Measurements from ENCODE around the gene BCAS3.

Gene BCAS3

DNA sequence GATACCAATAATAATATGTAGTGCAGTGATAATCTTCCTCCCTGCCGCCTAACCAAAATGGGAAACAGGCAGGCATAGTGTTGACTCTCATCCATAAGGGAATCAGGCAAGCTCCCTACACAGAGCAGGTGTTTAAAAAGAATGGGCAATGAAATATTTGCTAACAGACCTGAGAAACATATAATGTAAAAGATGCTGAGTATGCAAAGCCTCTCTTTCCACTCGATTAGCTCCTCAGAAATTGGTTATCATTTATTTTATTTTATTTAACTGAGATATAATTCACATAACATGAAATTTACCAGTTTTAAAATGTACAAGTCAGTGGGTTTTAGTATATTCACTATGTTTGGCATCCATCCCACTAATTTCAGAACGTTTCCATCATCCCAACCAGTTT lies 404.3 kb downstream of the BCAS3 start:
- DNase-seq = no peak

DNA sequence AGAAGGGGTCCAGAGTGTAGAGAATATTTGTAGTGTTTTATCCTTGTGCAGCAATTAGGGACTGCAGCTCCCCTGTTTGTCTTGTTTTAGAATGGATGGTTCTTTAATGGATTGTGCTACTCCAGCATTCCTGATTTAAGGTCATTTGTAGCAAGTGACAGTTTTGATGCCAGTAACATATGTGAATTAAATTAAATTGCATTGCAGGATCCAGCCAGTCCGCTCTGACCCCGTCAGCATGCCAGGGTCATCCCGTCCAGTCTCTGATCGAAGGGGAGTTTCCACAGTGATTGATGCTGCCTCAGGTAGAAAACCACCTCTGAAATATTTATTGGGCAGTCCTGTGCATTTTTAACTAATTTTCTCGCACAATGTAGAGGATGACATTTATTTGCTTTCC lies 406.6 kb downstream of the BCAS3 start:
- DNase-seq = no peak

DNA sequence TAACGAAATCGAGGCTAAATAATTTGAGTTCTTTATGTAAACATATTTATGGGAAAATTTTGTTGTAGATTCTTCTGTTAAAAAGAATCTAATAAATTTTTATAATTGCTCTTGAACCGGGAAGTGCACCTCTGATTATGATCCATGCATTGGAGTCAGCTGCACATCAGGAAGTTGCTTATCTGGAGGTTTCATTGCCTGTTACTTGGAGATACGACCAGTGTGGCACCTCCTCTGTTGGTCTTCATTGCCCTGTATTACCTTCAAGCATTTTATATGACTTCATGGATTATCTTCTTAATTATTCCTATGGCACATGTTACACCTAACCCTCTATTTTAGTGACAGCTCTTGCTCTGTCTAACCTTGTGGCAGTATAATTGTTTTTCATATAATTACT lies 409.4 kb downstream of the BCAS3 start:
- no peak for DNase-seq

DNA sequence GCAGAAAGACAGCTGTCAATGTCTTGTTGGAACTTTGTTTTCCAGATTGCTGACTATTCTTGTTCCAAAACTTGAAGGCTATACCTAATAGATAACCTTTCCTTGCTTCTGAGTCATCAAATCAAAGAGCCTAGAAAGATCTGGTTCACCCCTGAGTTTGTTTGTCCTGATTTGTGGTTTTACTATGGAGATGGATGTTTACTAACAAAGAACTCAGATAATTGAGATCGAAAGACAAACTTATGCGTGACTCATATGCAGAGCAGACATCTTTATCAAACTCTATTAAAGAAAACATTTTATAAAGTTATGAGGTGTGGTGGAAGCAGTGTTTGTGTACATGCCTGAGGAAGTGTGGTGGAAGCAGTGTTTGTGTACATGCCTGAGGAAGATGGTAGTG lies 410.9 kb downstream of the BCAS3 start:
- DNase-seq = no peak

DNA sequence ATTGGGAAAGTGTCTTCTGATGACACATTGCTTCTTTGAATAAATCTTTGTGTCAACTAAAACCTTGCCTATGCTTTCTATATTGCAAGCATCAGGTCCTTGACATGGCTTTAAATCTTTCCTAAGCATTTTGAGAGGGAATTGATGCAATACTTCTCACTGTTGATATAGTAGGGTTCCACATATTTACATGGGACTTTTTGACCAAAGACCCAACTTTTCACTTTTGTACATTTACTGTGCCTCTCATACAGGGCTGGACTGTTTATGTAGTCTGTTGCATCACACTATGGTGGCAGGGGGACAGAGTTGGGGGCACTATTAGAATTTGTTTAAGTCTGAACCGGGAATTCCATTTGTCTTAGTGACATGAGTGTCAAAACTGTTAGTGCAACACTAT lies 413.4 kb downstream of the BCAS3 start:
- DNase-seq = no peak

DNA sequence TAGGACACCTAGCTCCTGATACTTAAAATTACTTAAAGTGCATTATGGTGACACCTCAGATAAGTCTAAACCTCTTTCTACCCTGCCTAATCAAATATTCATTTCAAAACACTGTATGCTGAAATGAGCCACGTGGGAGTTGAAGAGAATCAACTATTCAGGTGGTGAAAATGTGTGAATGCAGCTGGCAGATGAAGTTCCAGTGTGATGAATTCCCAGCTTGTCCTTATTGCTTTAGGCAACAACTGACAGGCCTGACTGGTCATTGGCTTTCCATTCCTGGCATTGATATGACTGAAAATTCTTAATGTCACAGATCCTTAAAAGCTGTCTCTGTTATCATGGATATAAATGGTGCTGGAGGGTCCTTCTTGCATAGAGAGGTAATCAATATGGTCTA lies 420.1 kb downstream of the BCAS3 start:
- DNase-seq = no peak

DNA sequence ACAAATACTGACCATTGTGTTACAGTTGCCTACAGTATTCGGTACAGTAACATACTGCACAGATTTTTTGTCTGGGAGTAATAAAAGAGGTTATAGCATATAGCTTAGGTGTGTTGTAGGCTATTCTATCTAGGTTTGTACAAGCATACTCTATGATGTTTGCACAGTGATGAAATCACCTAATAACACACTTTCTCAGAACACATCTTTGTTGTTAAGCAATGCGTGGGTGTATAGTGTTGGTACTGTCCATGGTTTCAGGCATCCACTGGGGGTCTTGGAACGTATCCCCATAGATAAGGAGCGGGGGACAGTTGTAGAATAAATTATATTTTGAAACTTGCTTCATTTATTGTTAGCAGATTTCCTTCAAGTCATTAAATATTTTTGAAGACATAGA lies 428.7 kb downstream of the BCAS3 start:
- DNase-seq = no peak

DNA sequence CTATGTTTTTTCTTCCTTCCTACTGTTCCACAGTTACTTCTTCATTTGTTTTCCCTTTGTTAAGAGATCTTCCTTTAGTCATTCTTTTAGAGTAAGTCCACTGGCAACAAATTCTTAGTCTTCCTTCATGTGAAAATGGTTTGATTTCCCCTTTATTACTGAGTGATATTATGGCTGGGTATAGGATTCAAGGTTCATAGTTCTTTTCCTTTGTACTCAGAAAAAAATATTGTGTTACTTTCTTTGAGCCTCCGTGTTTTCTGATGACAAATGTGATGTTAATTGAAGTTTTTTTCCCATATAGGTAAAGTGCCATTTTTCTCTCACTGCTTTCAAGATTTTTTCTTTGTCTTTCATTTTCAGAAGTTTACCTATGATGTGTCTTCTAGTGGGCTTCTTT lies 438.9 kb downstream of the BCAS3 start:
- DNase-seq = no peak

DNA sequence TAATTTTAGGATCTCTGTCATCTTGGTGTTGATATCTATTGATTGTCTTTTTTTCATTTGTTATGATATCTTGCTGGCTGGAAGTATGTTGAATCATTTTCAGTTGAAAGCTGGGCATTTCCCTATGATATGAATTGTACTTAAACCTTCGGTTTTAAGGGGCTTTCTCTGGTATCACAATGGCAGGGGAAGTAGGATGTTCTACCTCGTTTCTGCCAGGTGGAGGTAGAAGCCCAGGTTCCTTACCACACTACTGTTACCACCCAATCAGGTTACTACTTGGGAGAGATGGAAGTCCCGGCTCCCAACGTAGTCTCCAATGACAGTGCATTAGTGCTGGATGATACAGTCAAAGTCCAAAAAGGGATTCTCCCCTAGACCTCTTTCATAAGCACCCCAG lies 440.3 kb downstream of the BCAS3 start:
- no peak for DNase-seq

DNA sequence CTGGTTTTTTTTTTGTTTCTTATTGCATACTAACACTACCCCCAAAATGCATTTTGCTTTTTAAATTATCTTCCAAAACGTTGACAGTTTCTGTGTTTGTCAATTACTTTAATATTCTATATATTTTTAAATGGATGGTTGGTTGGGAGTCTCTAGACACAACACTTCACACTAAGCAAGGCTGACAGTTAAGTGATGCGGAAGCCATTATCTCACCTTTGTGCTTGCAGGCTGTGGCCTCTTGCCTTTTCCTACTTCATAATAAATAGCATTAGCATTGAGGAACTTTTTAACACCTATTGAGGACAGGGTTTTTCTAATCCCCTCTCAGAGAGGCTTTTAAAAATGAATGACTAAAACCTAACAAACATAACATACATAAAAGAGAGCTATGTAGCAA lies 441.2 kb downstream of the BCAS3 start:
- DNase-seq = no peak

DNA sequence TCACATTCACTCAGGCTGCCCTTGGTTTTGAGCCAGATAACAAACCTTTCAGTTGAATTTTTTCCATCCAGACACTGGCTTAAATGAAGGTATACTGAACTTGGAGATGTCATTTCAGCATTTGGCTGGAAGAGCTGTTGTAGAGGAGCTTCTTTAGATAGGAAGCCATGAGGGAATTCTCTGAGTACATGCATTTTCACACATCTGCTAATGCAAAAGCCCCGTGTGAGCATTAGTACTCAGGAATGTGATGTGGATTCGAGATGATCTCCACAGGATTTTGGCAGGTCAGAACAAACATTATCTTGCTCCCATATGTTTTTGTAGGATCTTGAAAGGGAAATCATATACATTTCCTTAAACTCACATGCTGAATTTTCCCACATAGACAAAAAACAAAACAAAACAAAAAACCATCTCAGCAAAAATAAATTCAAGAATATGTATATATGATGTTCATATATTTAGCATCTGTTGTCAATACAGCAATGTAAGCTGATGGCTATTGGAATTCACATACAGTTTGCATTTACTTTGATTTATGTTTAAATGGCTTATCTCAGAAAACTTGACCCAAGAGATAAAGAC lies 444.8 kb downstream of the BCAS3 start:
- no peak for DNase-seq

DNA sequence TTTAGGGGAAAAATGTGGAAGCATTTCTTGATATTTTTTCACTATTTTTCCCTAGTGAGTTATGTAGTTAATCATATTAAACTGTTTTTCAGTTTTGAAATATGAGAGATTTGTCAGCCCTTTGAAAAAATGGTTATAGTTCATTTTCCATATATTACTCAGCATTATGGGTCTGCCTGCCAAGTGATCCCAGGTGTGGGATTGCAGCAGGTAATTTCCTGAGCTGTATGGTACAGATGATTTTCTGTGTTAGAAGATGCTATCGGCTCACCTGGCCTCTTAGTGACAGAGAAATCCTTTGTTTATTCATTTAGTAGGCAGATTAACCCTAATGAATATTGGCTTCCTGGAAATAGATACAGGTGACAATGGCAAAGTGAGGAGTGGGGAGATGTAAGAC lies 446.9 kb downstream of the BCAS3 start:
- no peak for DNase-seq

DNA sequence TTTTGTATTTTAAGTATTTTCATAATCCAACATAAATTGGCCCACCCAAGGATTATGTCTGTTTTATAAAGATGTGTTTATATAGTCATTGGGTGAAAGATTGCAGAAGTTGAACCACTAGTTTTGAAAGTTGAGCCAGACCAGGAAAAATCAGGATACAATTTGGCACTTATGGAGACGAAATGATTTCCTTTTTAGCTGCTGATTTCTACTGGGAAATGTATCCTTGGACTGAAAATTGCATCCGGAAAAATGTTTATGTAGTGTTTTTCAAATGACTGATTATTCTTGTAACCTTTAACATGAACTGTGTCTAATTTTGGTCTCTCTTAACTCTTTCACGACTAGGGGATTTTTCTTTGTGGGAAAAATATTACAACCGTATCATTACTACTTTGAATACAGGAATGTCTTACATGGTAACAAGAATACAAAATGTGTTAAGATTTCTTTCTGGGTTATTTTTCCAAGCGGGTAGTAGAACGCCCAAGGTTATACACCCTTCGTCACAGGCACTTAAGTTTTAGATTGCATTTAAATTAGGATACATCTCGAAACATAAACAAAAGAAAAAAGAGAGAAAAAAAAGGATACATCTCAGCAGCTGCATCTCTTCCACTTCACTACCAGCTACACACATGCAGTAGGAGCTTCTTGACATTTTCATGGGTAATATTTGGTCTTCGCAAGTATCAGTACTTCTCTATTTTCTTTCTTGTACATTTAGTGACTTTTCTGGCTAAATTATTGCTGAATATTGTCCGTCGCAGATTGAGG lies 449.0 kb downstream of the BCAS3 start:
- no peak for DNase-seq

DNA sequence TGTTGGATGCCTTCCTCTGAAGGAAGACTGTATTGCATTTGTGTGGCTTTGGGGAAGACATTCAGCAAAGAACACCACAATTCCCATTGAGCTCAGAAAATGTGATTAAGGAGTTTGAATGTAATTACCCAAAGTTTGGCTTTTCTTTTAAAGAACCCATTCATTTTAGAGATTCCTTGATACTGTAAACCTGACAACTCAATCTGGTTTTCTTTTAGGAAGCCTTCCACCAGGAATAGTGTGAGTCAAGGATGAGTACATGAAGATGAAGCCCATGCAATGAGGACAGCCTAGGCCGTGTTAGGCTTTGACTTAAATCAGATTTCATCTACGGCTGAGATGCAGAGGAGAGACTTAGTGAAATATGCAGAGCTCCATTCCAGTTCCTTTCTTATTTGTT lies 450.3 kb downstream of the BCAS3 start:
- no peak for DNase-seq

DNA sequence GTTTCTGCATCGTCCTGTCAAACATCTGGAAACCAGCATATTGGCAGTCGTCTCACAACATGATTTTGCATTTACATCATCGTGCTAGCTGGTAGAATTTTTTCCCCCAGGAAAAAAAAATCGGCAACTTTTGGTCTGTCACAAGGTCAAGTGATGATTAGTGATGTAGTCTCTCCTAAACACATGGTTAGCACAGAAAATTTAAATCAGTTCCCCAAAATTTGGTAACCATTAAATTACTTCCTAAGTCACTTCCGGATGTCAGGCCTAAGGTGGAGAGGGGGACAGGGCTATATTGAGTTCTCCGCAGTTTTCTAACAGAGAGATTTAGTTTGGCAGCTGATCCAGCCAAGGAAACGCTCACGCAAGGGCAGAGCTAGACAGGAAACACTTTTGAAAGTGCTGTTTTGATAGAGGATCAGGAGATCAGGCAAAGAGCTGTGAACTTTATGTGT lies 451.0 kb downstream of the BCAS3 start:
- DNase-seq = no peak

DNA sequence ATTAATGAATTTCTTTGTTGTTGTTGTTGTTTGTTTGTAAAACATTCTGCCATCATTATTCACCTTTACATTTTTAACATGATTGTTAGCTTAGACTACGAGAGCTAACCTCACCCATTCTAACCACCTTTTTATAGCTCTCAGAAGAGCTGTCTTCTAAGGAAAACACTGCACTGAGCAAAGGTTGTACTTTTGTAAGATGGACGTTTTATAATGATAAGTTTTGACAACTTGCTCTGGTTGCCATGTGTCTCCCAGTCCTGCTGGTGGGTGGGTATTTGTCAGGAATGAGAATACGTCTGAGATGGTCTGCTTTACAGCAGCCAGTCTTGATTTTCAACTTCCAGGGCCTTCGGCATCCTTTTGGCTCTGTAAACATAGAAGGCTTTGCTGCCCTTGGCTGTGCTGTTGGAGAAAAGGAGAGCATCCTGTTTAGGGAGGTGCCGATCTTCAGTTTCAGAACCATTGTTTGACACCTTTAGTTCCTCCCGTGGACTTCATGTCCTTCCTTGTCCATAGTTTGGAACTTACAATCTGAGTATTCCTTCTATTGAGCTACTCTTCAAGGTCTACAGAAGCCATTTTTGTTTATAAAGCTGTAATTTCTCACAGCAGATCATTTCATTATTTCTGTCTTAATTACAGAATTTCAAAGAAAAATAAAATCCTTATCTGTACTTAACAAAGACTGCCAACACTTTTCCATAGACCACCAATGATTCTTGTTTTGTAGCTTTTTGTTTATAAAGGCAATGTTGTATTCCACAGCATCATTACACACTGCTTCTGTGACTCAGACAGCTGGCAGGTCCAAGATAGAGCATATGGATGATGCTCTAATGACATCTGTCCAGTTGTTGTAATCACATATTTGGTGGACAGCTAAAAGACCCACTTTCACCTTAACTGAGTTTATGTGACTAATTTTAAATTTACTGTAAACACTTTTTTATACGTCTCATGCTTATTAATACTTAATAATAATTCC lies 451.9 kb downstream of the BCAS3 start:
- DNase-seq = no peak

DNA sequence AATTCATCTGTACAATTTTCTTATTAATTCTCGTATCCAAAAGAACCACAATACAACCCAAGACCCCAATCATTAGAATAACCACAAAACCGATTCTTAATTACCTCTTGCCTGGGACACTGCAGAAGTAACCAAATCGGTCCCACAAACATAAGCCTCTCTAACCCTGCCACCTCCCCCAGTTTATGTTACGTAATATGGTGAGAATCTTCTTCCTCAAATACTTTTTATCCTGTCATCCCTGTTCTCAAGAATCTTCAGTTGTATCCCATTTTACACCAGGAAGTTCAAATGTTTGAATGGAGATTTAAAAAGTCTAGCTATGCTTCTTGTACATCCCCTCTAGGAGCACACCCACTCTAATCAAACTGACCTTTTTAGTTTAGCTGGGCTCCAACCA lies 452.7 kb downstream of the BCAS3 start:
- DNase-seq = no peak

DNA sequence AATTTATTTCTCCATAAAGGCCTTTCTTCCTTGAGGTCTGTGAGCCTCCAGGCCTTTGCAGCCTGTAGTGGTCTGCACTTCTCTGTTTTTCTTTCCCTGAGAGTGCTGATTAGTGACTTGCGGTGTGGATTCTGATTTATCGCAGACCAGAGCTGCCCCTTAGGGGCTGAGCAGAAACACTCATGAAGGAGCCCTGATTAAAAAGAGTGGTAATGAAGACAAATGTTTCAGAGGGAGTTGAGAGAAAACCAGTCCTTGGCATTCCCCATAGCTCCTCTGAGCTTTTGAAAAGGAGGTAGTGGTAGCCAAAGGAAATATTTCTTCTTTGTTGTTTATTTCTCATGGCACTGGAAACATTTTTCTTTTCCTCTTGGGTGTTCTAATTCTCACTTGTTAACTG lies 453.9 kb downstream of the BCAS3 start:
- DNase-seq = no peak

DNA sequence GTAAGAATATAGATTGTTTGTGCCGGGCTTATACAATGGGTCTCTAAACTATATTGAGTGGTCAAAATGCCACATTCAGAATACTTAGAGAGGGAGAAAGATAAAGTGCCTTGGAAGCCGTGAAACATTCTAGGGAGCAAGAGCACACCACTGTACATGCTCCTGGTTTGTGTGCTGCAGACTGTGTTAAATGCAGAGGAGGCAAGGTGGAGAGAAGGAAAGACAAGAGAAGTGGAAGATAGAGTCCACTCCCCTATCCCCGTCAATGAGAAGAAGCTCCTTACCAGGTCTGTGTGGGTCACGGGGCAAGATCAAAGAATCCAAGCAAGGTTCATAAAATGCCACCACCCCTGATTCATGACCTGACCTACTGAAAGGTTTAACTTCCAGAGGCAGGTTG lies 454.9 kb downstream of the BCAS3 start:
- DNase-seq = no peak

DNA sequence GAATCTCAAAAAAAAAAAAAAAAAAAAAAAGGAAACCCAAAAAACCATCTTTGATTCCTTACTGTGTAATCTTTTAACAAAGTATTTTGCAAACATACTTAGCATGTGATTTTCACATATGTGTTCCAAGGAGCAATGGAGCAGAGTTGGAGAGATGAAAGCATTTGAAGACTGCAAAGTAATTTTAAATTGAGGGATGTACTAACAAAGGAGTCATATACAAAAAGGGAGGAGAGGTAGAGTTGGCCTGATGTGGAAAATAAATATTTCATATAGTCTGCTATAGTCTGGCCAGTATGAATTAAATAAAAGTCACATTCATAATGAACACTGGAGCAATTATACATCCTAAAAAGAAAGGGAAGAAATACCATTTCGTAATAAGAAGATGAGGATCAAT lies 456.2 kb downstream of the BCAS3 start:
- no peak for DNase-seq

DNA sequence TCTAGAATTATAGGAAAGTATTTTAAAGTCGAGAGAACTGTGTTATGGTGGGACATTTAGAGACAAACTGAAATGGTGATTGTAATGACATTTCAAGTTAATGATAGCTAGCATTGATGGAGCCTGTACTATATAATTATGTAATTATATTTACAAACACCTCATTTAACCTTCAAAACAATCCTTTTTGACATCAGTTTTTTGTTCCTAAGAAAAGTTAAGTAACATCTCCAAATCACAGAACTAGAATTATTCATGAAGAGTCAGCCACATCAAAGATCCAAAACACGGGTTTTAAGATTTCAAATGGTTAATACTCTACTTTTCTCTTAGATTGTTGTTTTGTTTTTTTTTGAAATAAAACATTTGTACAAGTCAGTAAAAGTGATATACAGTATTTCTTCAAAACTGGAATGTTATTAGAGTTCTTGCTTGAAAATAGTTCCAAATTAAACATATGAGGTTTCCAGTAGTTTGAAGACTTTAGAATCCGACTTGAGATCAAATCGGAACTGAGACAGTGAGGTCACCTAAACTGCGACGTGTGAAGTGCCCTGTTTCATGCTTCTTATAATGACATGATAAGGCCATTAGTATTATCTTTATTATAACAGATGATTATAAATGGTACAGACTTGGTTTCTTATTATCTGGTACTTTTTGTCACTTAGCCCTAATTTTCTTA lies 457.0 kb downstream of the BCAS3 start:
- DNase-seq = no peak

DNA sequence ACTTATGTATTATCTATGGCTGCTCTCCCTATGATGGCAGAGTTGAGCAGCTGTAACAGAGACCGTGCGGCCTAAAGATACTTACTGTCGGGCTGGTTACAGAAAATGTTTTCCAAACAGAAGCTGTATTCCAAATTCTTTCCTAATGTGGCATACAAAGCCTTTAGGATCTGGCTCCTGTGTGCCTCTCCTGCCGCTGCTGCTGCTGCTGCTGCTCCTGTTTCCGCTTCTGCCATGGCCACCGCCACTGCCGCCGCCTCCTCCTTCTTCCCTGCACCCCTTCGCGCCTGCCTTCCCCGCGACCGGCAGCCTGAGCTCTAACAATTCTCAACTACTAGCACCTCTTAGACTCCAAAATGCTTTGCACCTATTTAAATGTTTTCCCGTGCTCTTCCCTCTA lies 458.1 kb downstream of the BCAS3 start:
- DNase-seq = no peak

DNA sequence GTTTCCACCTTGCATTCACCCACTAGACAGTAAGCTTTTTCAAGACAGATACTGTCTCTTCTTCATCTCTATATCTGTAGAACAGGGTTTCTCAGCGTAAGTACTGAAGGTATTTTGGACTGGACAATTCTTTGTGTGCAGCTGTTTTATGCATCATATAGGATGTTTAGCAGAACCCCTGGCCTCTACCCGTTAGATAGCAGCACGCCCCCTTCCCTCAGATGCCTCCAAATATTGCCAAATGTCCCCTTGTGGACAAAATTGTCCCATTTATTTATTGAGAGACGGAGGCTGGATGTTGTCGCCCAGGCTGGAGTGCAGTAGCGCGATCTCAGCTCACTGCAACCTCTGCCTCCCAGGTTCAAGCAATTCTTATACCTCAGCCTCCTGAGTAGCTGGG lies 458.6 kb downstream of the BCAS3 start:
- no peak for DNase-seq
